Sigmoid colon (tissue), 7 donors: ENCODE data around the gene INF2. TPM values are rescaled to one million over a fixed set of nuclear protein-coding genes. Genes with fewer than 3 reads are reported as not detected.

ENCODE experiments used
- DNase-seq: peaks from one replicate; pipeline ENCODE4 v3.0.0-alpha.2; 2019
- H3K27ac ChIP-seq, 4 donors: fragments of 200-600 bp; sonication (generic); one replicate each; pipeline ENCODE4 v1.5.1; 2016 to 2019; ENCODE audit warnings: mild to moderate bottlenecking in 1 of 4
- H3K27me3 ChIP-seq, 3 donors: fragments of 200-600 bp; sonication (generic); one replicate each; pipeline ENCODE4 v1.5.1; 2019; ENCODE audit warnings: mild to moderate bottlenecking in 1 of 3
- H3K36me3 ChIP-seq, 4 donors: fragments of 200-600 bp; sonication (generic); one replicate each; pipeline ENCODE4 v1.5.1; 2016 to 2019
- H3K4me1 ChIP-seq, 4 donors: fragments of 200-600 bp; sonication (generic); one replicate each; pipeline ENCODE4 v1.5.1; 2017 to 2019
- H3K4me3 ChIP-seq, 4 donors: fragments of 200-600 bp; sonication (generic); one replicate each; pipeline ENCODE4 v1.5.1; 2017 to 2019; ENCODE audit warnings: mild to moderate bottlenecking in 2 of 4, moderate library complexity in 1 of 4
- H3K9me3 ChIP-seq, 4 donors: fragments of 200-600 bp in 3 of 4; sonication (generic) in 3 of 4; one replicate each; pipeline versions ENCODE4 v1.5.1 to v1.6.1; 2013 to 2019
- EP300 ChIP-seq, 4 donors: sonication (generic); formaldehyde crosslinking; IDR thresholded peaks; one replicate each; pipeline ENCODE4 v1.6.1; 2017; ENCODE audit warnings: antibody characterized with exemption in 4 of 4
- POLR2A ChIP-seq, 2 donors: fragments of 450-650 bp; IDR thresholded peaks; one replicate each; pipeline ENCODE4 v1.6.1; 2016; ENCODE audit warnings: antibody characterized with exemption in 2 of 2, mild to moderate bottlenecking in 2 of 2, moderate library complexity in 2 of 2
- POLR2AphosphoS5 ChIP-seq, 4 donors: sonication (generic); formaldehyde crosslinking; IDR thresholded peaks; one replicate each; pipeline ENCODE4 v1.6.1; 2017; ENCODE audit warnings: antibody characterized with exemption in 4 of 4
- WGBS, 2 donors: extraction: QIAGEN DNeasy Blood & Tissue Kit; methylation state at CpG; one replicate each; pipeline ENCODE4 v1.1.7; 2013; 5-methylcytosine and 5-hydroxymethylcytosine counted together
- intact Hi-C: fragments of 100-400 bp; cut with DNase I; formaldehyde crosslinking; loops from one replicate; pipeline ENCODE4 v1.15.1; 2023
- polyA plus RNA-seq, 3 donors: library from polyadenylated mRNA; stranded (reverse); fragments of 200-250 nt; gene quantifications; one replicate each; pipeline ENCODE4 v1.2.3, GENCODE V29; 2013
- total RNA-seq, 4 donors: library from RNA; depleted of rRNA; stranded (reverse); fragments of >200 nt; gene quantifications; one replicate each; pipeline ENCODE4 v1.1.0, GENCODE V29; 2016
- TF ChIP-seq, protein P1 (sequence below), 4 experiments: fragments of 450-650 bp in 3 of 4; fragments of 200-600 bp in 1 of 4; IDR thresholded peaks; one replicate each; pipeline ENCODE4 v1.5.1; 2016 to 2019; ENCODE audit warnings: antibody characterized with exemption in 4 of 4, mild to moderate bottlenecking in 3 of 4, moderate library complexity in 2 of 4
- donor health status: healthy with polysubstance abuse.
- donor health status: Bipolar disorder and iron deficiency.
- donor health status: healthy.

The INF2 gene
- total and polyA plus RNA-seq, 7 donors: 26.3 to 169 (median 67.0) TPM

GRCh38 chr14:104706733-104707607 is 17.6 kb downstream of the INF2 start:
- no peak overlapping the region for H3K4me3 ChIP-seq
- no peak for TF ChIP-seq EP300 (IDR thresholded peaks at IDR 0.05)
- H3K27me3 ChIP-seq: no peaks in the 10 kb centered on the region
- no peaks in the 10 kb centered on the region for H3K9me3 ChIP-seq
- no peak overlapping the region for H3K27ac ChIP-seq
- H3K4me1 ChIP-seq: peaks cover 0 to 22% (median 12%) of the 10 kb centered on the region in 4 donors
- DNase-seq: no peak
- H3K36me3 ChIP-seq: peaks cover 28 to 67% (median 45%) of the 10 kb centered on the region in 4 donors
- whole genome bisulfite sequencing, 2 donors: 59 to 70% methylated on average over 28 of the region's 28 CpGs
- intact Hi-C loops: loop anchor here (5.0 to 10.0 kb wide), 2 partner anchors 40 to 1922 kb away; no protein-coding TSS in a partner anchor

DNA sequence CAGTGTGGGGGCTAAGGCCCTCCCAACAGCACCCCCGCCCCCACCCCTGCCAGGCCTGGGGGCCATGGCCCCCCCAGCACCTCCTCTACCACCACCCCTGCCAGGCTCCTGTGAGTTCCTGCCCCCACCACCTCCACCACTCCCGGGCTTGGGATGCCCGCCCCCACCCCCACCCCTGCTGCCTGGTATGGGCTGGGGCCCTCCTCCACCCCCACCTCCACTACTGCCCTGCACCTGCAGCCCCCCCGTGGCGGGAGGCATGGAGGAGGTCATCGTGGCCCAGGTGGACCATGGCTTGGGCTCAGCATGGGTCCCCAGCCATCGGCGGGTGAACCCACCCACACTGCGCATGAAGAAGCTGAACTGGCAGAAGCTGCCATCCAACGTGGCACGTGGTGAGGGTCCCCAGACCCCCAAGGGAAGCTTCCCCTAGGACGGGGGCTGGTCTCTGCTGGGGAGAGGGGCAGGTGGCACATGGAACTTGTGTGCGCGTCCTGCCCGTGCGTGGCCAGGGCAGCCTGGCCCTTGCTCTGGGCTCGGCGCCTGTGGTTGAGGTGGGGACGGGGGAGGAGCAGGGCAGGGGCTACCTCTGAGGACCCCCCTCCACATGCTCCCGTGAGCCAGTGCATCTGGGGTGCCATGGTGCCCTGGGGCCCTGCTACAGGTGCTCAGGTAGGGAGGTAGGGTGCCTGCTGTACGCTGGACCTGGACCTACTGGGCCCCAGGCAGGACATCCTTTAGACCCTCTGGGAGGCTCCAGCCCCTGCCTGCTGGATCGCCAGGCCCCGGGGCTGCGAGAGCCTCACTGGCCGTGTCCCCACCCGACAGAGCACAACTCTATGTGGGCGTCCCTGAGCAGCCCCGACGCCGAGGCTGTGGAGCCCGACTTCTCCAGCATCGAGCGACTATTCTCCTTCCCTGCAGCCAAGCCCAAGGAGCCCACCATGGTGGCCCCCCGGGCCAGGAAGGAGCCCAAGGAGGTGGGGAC is 18.5 kb downstream of the INF2 start:
- Histone ChIP-seq H3K27me3 (no peaks in the 10 kb centered on the region), H3K27ac (no peak overlapping the region), H3K9me3 (no peaks in the 10 kb centered on the region), H3K36me3 (peaks cover 36 to 67% (median 49%) of the 10 kb centered on the region in 4 donors), H3K4me3 (no peak overlapping the region), H3K4me1 (peaks cover 0 to 22% (median 12%) of the 10 kb centered on the region in 4 donors)
- intact Hi-C loops: loop anchor here (1.0 to 10.0 kb wide), 3 partner anchors 41 to 1923 kb away; no protein-coding TSS in a partner anchor
- TF ChIP-seq EP300 (IDR thresholded peaks at IDR 0.05) (no peak), POLR2A (IDR thresholded peaks at IDR 0.05) (no peak), POLR2AphosphoS5 (IDR thresholded peaks at IDR 0.05) (no peak)
- TF ChIP-seq, protein P1, sequence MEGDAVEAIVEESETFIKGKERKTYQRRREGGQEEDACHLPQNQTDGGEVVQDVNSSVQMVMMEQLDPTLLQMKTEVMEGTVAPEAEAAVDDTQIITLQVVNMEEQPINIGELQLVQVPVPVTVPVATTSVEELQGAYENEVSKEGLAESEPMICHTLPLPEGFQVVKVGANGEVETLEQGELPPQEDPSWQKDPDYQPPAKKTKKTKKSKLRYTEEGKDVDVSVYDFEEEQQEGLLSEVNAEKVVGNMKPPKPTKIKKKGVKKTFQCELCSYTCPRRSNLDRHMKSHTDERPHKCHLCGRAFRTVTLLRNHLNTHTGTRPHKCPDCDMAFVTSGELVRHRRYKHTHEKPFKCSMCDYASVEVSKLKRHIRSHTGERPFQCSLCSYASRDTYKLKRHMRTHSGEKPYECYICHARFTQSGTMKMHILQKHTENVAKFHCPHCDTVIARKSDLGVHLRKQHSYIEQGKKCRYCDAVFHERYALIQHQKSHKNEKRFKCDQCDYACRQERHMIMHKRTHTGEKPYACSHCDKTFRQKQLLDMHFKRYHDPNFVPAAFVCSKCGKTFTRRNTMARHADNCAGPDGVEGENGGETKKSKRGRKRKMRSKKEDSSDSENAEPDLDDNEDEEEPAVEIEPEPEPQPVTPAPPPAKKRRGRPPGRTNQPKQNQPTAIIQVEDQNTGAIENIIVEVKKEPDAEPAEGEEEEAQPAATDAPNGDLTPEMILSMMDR (IDR thresholded peaks at IDR 0.05): no peak
- WGBS, 2 donors: 66 to 72% methylated on average over 33 to 34 of the region's 34 CpGs
- DNase-seq: no peak

DNA sequence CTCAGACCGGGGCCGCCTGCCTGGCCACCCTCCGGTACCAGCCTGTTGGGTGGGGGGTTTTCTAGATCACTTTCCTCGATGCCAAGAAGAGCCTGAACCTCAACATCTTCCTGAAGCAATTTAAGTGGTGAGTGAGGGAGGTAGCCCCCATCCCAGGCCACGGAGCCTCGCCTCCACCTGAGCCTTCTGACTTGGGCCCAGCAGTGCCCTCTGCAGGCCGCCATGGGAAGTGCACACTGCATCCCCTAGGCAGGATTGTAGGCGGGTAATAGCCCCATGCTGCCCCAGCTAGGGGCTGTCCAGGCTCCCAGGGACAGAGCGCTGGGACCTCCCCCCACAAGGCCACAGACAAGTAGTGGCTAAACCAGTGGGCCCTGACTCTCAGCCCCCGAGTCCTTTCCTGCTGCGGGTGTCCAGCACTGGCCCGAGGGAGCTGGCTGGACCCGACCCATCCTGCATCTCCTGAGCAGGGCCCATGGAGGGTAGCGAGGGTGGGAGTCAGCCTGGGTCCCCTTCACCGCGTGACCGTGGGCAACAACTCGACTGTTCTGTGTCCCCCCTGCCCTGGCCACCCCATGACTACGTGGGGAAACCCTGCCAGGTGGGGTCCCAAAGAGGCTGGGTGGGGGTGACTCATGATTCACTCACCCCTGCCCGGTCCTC is 19.3 kb downstream of the INF2 start:
- 55 to 56% methylated on average over 20 of the region's 20 CpGs for WGBS, 2 donors
- Histone ChIP-seq H3K4me3 (no peak overlapping the region), H3K4me1 (peaks cover 0 to 22% (median 12%) of the 10 kb centered on the region in 4 donors), H3K36me3 (peaks cover 36 to 67% (median 50%) of the 10 kb centered on the region in 4 donors), H3K27ac (no peak overlapping the region), H3K9me3 (no peaks in the 10 kb centered on the region), H3K27me3 (no peaks in the 10 kb centered on the region)
- no peak for DNase-seq
- TF ChIP-seq, protein P1 (IDR thresholded peaks at IDR 0.05): peak; percentile 94 to 99 (median 98)
- TF ChIP-seq POLR2AphosphoS5 (IDR thresholded peaks at IDR 0.05) (peak in 1 of 4 donors; percentile 21), EP300 (IDR thresholded peaks at IDR 0.05) (no peak)
- intact Hi-C loops: loop anchor here (1.0 to 10.0 kb wide), 3 partner anchors 41 to 1924 kb away; no protein-coding TSS in a partner anchor

DNA sequence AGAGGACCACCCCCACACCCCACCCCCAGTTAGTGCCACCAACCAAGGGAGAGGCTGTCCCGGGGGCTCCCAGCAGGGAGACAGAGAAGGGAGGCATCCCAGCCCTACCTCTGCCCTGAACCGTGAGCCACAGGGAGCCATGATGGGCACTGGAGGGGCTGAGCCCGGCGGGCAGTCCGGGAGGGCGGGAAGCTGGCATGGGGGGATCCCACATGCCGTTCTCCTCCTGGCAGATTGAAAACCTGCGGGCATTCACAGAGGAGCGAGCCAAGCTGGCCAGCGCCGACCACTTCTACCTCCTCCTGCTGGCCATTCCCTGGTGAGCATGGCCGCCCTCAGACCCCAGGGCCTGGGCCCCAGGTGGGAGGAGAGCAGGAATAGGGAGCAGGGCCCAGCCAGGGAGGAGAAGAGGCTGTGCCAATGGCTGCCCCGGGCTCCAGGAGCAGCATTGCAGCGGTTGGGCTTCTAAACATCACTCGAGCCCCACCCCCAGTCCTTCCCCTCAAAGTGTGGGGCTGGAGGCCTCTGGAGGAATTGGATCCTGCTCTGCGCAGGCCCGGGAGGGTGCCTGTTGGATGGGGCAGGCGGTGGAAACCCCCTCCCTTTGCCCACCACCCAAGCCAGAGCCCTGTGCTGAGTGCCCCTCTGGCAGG is 20.1 kb downstream of the INF2 start:
- H3K36me3 ChIP-seq: peaks cover 37 to 67% (median 53%) of the 10 kb centered on the region in 4 donors
- no peak overlapping the region for H3K4me3 ChIP-seq
- H3K9me3 ChIP-seq: no peaks in the 10 kb centered on the region
- no peak overlapping the region for H3K27ac ChIP-seq
- H3K4me1 ChIP-seq: peaks cover 0 to 22% (median 12%) of the 10 kb centered on the region in 4 donors
- H3K27me3 ChIP-seq: no peaks in the 10 kb centered on the region
- no peak for DNase-seq
- intact Hi-C loops: loop anchor here (5.0 to 10.0 kb wide), 2 partner anchors 42 to 1925 kb away; no protein-coding TSS in a partner anchor
- 87 to 93% methylated on average over 18 of the region's 18 CpGs for WGBS, 2 donors
- TF ChIP-seq POLR2A (IDR thresholded peaks at IDR 0.05): no peak
- no peak for TF ChIP-seq POLR2AphosphoS5 (IDR thresholded peaks at IDR 0.05)
- TF ChIP-seq EP300 (IDR thresholded peaks at IDR 0.05): no peak
- TF ChIP-seq, protein P1 (IDR thresholded peaks at IDR 0.05): no peak
